DOHH2 (cell line): ENCODE results near the gene C1orf159.

Source experiments
- H3F3A ChIP-seq: fragments of 200-600 bp; sonication (generic), shearing (Covaris generic); 2 replicates; pipeline ENCODE4 v1.6.0; 2016; ENCODE audit warnings: antibody characterized with exemption, mild to moderate bottlenecking; ENCODE audit not compliant: control insufficient read depth, insufficient read depth
- H3K27ac ChIP-seq: fragments of 200-600 bp; sonication (generic); 2 replicates; pipeline ENCODE4 v1.5.1; 2014; ENCODE audit warnings: low read depth, mild to moderate bottlenecking, low read length, moderate library complexity
- H3K27me3 ChIP-seq: fragments of 200-600 bp; sonication (generic); 2 replicates; pipeline ENCODE4 v1.6.1; 2014; ENCODE audit warnings: mild to moderate bottlenecking, low read length, mixed read lengths; ENCODE audit not compliant: control insufficient read depth
- H3K36me3 ChIP-seq: fragments of 200-600 bp; sonication (generic); 2 replicates; pipeline ENCODE4 v1.6.1; 2014; ENCODE audit warnings: mild to moderate bottlenecking, low read length, moderate library complexity, mixed read lengths; ENCODE audit not compliant: control insufficient read depth
- H3K4me1 ChIP-seq: fragments of 200-600 bp; sonication (generic); 2 replicates; pipeline ENCODE4 v1.6.1; 2014; ENCODE audit warnings: mild to moderate bottlenecking, low read length, mixed read lengths; ENCODE audit not compliant: control insufficient read depth
- H3K4me2 ChIP-seq: fragments of 200-600 bp; sonication (generic); 2 replicates; pipeline ENCODE4 v1.6.0; 2014; ENCODE audit warnings: mild to moderate bottlenecking, low read length, moderate library complexity
- H3K4me3 ChIP-seq: fragments of 200-600 bp; sonication (generic); 2 replicates; pipeline ENCODE4 v1.5.1; 2014; ENCODE audit warnings: mild to moderate bottlenecking, low read length, mixed read lengths
- H3K79me2 ChIP-seq: fragments of 200-600 bp; sonication (generic); 2 replicates; pipeline ENCODE4 v1.6.1; 2014; ENCODE audit warnings: mild to moderate bottlenecking, low read length, mixed read lengths; ENCODE audit not compliant: control insufficient read depth
- H3K9me2 ChIP-seq: fragments of 200-600 bp; sonication (generic); replicated peaks from 2 replicates; pipeline ENCODE4 v1.6.1; 2014; ENCODE audit warnings: mild to moderate bottlenecking, low read length, mixed read lengths; ENCODE audit not compliant: control insufficient read depth
- H3K9me3 ChIP-seq: fragments of 200-600 bp; sonication (generic); 2 replicates; pipeline ENCODE4 v1.6.1; 2014; ENCODE audit warnings: antibody characterized with exemption, low read length, mixed read lengths; ENCODE audit not compliant: control insufficient read depth, insufficient read depth
- H4K20me1 ChIP-seq: fragments of 200-600 bp; sonication (generic); 2 replicates; pipeline ENCODE4 v1.6.0; 2014; ENCODE audit warnings: low read depth, mild to moderate bottlenecking, antibody characterized with exemption, low read length, moderate library complexity; ENCODE audit not compliant: control insufficient read depth, insufficient read depth
- CTCF ChIP-seq: fragments of 200-600 bp; sonication (generic); IDR thresholded peaks from one replicate; pipeline ENCODE4 v1.5.1; 2014; ENCODE audit warnings: antibody characterized with exemption, mild to moderate bottlenecking, low read depth, low read length; ENCODE audit not compliant: poor library complexity, severe bottlenecking
- EZH2phosphoT487 ChIP-seq: fragments of 200-600 bp; sonication (generic); IDR thresholded peaks from 2 replicates; pipeline ENCODE4 v1.6.1; 2017; ENCODE audit warnings: borderline replicate concordance, mild to moderate bottlenecking, antibody characterized with exemption, low read length, moderate library complexity, mixed read lengths

Gene C1orf159

GRCh38 chr1:1115786-1116700 is at the start of gene C1orf159:
Gene C1orf159 (minus strand): TSS chr1:1116089. CDS start chr1:1091543, 24,546 bp downstream.
- peaks cover 14% of the 10 kb centered on the region for H3K36me3 ChIP-seq
- H3K4me3 ChIP-seq, result peak within 1 kb of the TSS; percentile 89
- no peaks in the 10 kb centered on the region for H3K9me2 ChIP-seq
- H3K4me1 ChIP-seq, result peaks cover 8% of the 10 kb centered on the region
- H3K27me3 ChIP-seq, result peaks cover 31% of the 10 kb centered on the region
- TF ChIP-seq EZH2phosphoT487 (no peak), CTCF (no peak)
- H3K4me2 ChIP-seq, result peak within 1 kb of the TSS; percentile 86
- peaks cover 5% of the 10 kb centered on the region; the same call in 1 of the 2 replicates for H3K9me3 ChIP-seq
- no peaks in the 10 kb centered on the region for H4K20me1 ChIP-seq
- peaks cover 28% of the 10 kb centered on the region for H3K79me2 ChIP-seq
- no peak within 1 kb of the TSS for H3K27ac ChIP-seq
- no peaks in the 10 kb centered on the region for H3F3A ChIP-seq

GRCh38 chr1:1165485-1165884 is 49.6 kb upstream of the C1orf159 start:
- Histone ChIP-seq H3K4me2 (no peak overlapping the region), H3K27me3 (peaks cover 21% of the 10 kb centered on the region), H3K4me1 (peaks cover 13% of the 10 kb centered on the region), H3K9me2 (no peaks in the 10 kb centered on the region), H4K20me1 (no peaks in the 10 kb centered on the region), H3K4me3 (no peak overlapping the region), H3K9me3 (no peaks in the 10 kb centered on the region), H3K36me3 (no peaks in the 10 kb centered on the region), H3F3A (no peaks in the 10 kb centered on the region), H3K79me2 (no peaks in the 10 kb centered on the region), H3K27ac (no peak overlapping the region)
- TF ChIP-seq CTCF, result no peak
- no peak for TF ChIP-seq EZH2phosphoT487

GRCh38 chr1:1164701-1165451 is 49.0 kb upstream of the C1orf159 start:
- Histone ChIP-seq H3F3A (no peaks in the 10 kb centered on the region), H3K36me3 (no peaks in the 10 kb centered on the region), H3K4me3 (no peak overlapping the region), H3K4me2 (no peak overlapping the region), H3K27me3 (peaks cover 15% of the 10 kb centered on the region), H4K20me1 (no peaks in the 10 kb centered on the region), H3K27ac (no peak overlapping the region), H3K9me3 (no peaks in the 10 kb centered on the region), H3K79me2 (no peaks in the 10 kb centered on the region), H3K9me2 (no peaks in the 10 kb centered on the region), H3K4me1 (peaks cover 6% of the 10 kb centered on the region)
- no peak for TF ChIP-seq EZH2phosphoT487
- TF ChIP-seq CTCF, result no peak
